GM19463 (cell line): ENCODE data around the gene TTN.

Source experiments
- ATAC-seq: cut with Tn5 transposase; IDR thresholded peaks from one replicate; pipeline ENCODE4 v1.9.1; 2021; ENCODE audit warnings: mild to moderate bottlenecking, moderate library complexity; ENCODE audit not compliant: unreplicated experiment

Gene TTN

GRCh38 chr2:178756843-178757242 lies 50.4 kb downstream of the TTN start:
- ATAC-seq, result no peak

- ATAC-seq, result no peak
Measured at GRCh38 chr2:178756343-178756742, 50.9 kb downstream of the TTN start.

GRCh38 chr2:178747767-178748166 lies 59.5 kb downstream of the TTN start:
- ATAC-seq, result no peak

GRCh38 chr2:178734518-178734917 lies 72.7 kb downstream of the TTN start:
- ATAC-seq, result no peak

GRCh38 chr2:178733975-178734374 lies 73.2 kb downstream of the TTN start:
- no peak for ATAC-seq

- ATAC-seq, result no peak
Measured at GRCh38 chr2:178732913-178733312, 74.3 kb downstream of the TTN start.

- no peak for ATAC-seq
Measured at GRCh38 chr2:178731300-178731699, 75.9 kb downstream of the TTN start.

- no peak for ATAC-seq
Measured at GRCh38 chr2:178730049-178730448, 77.2 kb downstream of the TTN start.

GRCh38 chr2:178723786-178724346 lies 83.4 kb downstream of the TTN start:
- ATAC-seq, result no peak

- no peak for ATAC-seq
Measured at GRCh38 chr2:178722296-178722695, 84.9 kb downstream of the TTN start.

GRCh38 chr2:178718988-178719387 lies 88.2 kb downstream of the TTN start:
- no peak for ATAC-seq

- ATAC-seq, result no peak
Measured at GRCh38 chr2:178718283-178718682, 88.9 kb downstream of the TTN start.

- no peak for ATAC-seq
Measured at GRCh38 chr2:178716394-178716793, 90.8 kb downstream of the TTN start.

GRCh38 chr2:178715366-178715765 lies 91.9 kb downstream of the TTN start:
- no peak for ATAC-seq

GRCh38 chr2:178707476-178707875 lies 99.7 kb downstream of the TTN start:
- no peak for ATAC-seq

GRCh38 chr2:178704876-178705275 lies 102.3 kb downstream of the TTN start:
- no peak for ATAC-seq

- no peak for ATAC-seq
Measured at GRCh38 chr2:178702361-178702760, 104.9 kb downstream of the TTN start.

GRCh38 chr2:178700922-178701342 lies 106.3 kb downstream of the TTN start:
- no peak for ATAC-seq

- ATAC-seq, result no peak
Measured at GRCh38 chr2:178700136-178700535, 107.1 kb downstream of the TTN start.

- ATAC-seq, result no peak
Measured at GRCh38 chr2:178692845-178693244, 114.4 kb downstream of the TTN start.

- no peak for ATAC-seq
Measured at GRCh38 chr2:178689808-178690207, 117.4 kb downstream of the TTN start.

- ATAC-seq, result no peak
Measured at GRCh38 chr2:178683877-178684276, 123.3 kb downstream of the TTN start.

- no peak for ATAC-seq
Measured at GRCh38 chr2:178681081-178681480, 126.1 kb downstream of the TTN start.
